Adipocyte (in vitro differentiated cells): Measurements from ENCODE around the gene FAM43A.

Source experiments
- DNase-seq: peaks from one replicate; pipeline ENCODE4 v3.0.0-alpha.2; 2015; ENCODE audit warnings: low read depth
- H3K27me3 ChIP-seq: replicated peaks from 2 replicates; pipeline ENCODE4 v1.7.0; 2013; ENCODE audit warnings: mild to moderate bottlenecking, low read length, moderate library complexity; ENCODE audit not compliant: control insufficient read depth, insufficient read depth
- H3K36me3 ChIP-seq: 2 replicates; pipeline ENCODE4 v1.7.0; 2013; ENCODE audit warnings: low read length, mild to moderate bottlenecking, moderate library complexity; ENCODE audit not compliant: control insufficient read depth, insufficient read depth, severe bottlenecking
- H3K4me1 ChIP-seq: 2 replicates; pipeline ENCODE4 v1.7.0; 2013; ENCODE audit warnings: mild to moderate bottlenecking, low read length, moderate library complexity; ENCODE audit not compliant: control insufficient read depth, insufficient read depth
- H3K4me3 ChIP-seq: 2 replicates; pipeline ENCODE4 v1.7.0; 2013; ENCODE audit warnings: mild to moderate bottlenecking, low read length, moderate library complexity
- H3K9ac ChIP-seq: 2 replicates; pipeline ENCODE4 v1.7.0; 2013; ENCODE audit warnings: mild to moderate bottlenecking, low read length, moderate library complexity
- H3K9me3 ChIP-seq: 2 replicates; pipeline ENCODE4 v1.7.0; 2013; ENCODE audit warnings: mild to moderate bottlenecking, low read length, moderate library complexity; ENCODE audit not compliant: control insufficient read depth

The FAM43A gene

DNA sequence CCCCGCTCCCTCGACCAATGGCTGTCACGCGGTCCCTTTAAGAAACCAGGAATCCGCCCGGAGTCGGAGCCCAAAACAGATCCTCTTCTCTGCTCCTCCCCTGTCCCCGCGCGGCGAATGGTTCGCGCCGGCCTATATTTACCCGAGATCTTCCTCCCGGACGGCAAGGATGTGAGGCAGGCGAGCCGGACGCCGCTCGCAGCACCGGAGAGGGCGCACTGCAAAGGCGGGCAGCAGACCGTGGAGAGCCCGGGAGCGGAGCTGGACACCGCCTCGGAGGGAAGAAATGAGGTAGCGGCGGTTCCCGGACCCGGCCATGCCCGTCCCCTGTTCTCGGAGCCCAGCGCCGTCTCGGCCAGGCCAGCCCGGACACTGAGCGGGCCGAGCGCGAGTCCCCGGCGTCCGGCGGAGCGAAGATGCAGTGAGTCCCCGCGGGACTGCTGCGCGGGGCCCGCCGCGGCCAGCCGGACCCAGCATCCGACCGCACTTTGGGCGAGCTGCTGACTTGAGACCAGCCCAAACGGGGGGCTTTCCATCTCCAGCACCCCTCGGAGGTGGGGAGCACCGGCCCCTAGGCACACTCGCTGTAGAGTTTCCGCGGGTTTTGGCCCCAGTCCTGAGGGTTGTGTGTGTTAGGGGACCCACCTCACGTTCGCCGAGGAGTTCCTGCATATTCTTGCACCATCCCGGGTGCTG lies at the start of gene FAM43A:
Gene FAM43A (plus strand): TSS at position 166 of the 696 bp plus-strand sequence. CDS start 944 bp downstream, outside the sequence.
- Histone ChIP-seq H3K4me3 (peak within 1 kb of the TSS; percentile 90), H3K36me3 (no peaks in the 10 kb centered on the region), H3K9ac (peak within 1 kb of the TSS; percentile 88), H3K27me3 (no peaks in the 10 kb centered on the region), H3K4me1 (peaks cover 40% of the 10 kb centered on the region), H3K9me3 (no peaks in the 10 kb centered on the region)
- peak; percentile 98 for DNase-seq

GRCh38 chr3:194637066-194637465 lies 48.6 kb upstream of the FAM43A start:
- no peak overlapping the region for H3K4me3 ChIP-seq
- H3K9me3 ChIP-seq, result no peaks in the 10 kb centered on the region
- DNase-seq, result peak; percentile 9
- H3K27me3 ChIP-seq, result no peaks in the 10 kb centered on the region
- peaks cover 15% of the 10 kb centered on the region for H3K36me3 ChIP-seq
- H3K9ac ChIP-seq, result no peak overlapping the region
- peaks cover 15% of the 10 kb centered on the region for H3K4me1 ChIP-seq

DNA sequence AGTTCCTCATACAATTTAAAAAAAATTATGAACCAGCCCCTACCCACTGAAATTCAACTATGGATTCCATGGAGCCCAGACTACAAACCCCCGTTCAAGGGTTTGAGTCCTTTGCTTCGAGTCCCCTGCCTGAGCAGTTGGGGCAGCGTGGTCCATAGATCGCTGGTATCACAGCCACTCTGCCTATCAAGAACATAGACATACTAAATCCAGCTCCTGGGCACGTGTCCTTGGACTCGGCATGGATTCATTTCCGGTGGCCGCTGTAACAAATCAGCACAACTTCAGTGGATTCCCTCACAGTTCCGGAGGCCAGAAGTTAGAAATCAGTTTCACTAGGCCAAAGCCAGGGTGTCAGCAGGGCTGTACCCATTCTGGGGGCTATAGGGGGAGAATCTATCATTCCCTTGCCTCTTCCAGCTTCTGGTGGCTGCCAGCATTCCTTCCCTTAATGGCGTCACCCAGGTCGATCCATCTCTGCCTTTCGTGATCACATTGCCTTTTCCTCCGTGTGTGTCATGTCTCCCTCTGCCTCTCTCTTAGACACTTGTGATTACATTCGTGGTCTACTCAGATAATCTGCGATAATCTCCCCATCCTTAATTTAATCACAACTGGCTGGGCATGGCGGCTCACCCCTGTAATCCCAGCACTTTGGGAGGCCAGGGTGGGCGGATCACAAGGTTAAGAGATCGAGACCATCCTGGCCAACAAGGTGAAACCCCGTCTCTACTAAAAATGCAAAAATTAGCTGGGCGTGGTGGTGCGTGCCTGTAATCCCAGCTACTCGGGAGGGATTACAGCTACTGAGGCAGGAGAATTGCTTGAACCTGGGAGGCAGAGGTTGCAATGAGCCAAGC lies 47.9 kb upstream of the FAM43A start:
- Histone ChIP-seq H3K36me3 (peaks cover 19% of the 10 kb centered on the region), H3K9me3 (no peaks in the 10 kb centered on the region), H3K27me3 (no peaks in the 10 kb centered on the region), H3K9ac (no peak overlapping the region), H3K4me3 (no peak overlapping the region), H3K4me1 (peaks cover 10% of the 10 kb centered on the region)
- no peak for DNase-seq

DNA sequence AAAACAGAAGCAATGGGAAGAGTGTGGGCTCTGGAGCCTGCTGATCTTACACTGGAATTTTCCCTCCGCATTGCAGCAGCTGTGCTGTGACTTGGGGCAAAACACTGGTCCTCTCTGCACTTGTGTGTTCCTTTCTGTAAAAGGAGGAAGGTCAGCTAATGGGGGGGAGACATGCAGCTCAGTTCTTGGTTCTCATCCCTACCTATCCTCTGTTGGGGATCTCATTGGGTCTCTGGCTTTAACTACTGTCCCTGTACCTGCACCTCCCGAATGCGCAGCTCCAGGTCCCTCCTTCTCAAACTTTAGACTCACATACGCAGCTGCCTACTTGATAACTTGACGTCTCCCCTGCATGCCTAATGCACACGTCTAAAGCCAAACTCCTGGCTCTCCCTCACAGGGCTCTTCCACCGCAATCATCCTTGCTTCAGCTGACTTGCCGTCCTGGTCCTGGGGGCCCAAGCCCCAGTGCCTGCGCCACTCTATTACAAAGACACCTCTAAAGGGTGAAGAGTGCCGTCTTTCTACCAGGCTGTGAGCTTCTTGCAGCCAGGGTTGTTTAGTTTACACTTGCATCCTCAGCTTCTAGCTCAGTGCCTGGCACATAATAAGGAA lies 46.6 kb upstream of the FAM43A start:
- H3K36me3 ChIP-seq, result peaks cover 30% of the 10 kb centered on the region
- no peak for DNase-seq
- H3K4me3 ChIP-seq, result no peak overlapping the region
- peaks cover 12% of the 10 kb centered on the region for H3K4me1 ChIP-seq
- H3K9ac ChIP-seq, result no peak overlapping the region
- no peaks in the 10 kb centered on the region for H3K27me3 ChIP-seq
- no peaks in the 10 kb centered on the region for H3K9me3 ChIP-seq

DNA sequence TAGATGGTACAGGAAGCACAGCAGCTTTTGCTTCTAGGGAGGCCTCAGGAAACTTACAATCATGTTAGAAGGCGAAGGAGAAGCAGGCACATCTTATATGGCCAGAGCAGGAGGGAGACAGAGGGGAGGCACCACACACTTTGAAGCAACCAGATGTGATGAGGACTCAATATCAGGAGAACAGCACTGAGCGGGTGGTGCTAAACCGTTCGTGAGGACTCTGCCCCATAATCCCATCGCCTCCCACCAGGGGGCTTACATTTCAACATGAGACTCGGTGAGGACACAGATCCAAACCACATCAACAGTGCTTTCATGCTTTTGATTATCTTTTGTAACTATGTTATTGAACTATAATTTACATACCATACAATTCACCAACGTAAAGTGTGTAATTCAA lies 44.9 kb upstream of the FAM43A start:
- no peak overlapping the region for H3K9ac ChIP-seq
- peak; percentile 33 for DNase-seq
- H3K36me3 ChIP-seq, result peaks cover 46% of the 10 kb centered on the region
- no peaks in the 10 kb centered on the region for H3K9me3 ChIP-seq
- no peak overlapping the region for H3K4me3 ChIP-seq
- H3K4me1 ChIP-seq, result peaks cover 9% of the 10 kb centered on the region
- H3K27me3 ChIP-seq, result no peaks in the 10 kb centered on the region

DNA sequence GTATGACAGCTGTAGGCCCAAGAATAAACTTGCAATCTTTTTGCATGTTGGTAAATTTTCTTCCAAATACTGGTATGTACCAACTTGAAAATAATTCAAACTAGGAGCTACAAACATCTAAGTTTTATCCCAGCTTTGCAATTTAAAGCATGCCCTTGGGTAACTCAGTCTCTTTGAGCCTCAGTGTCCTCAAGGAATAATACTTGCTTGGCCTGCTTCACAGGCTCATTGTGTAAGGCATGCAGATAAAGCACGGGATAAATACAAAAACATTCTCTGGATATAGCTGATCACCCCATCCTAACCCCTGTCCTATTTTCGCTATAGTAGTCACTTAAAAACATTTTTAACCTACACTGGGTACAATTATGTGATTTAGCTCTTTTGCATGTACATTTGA lies 42.9 kb upstream of the FAM43A start:
- peaks cover 9% of the 10 kb centered on the region for H3K4me1 ChIP-seq
- H3K9me3 ChIP-seq, result no peaks in the 10 kb centered on the region
- peak overlapping the region; percentile 38 for H3K9ac ChIP-seq
- no peak overlapping the region for H3K4me3 ChIP-seq
- no peak for DNase-seq
- peaks cover 65% of the 10 kb centered on the region for H3K36me3 ChIP-seq
- no peaks in the 10 kb centered on the region for H3K27me3 ChIP-seq

GRCh38 chr3:194647747-194648146 lies 37.9 kb upstream of the FAM43A start:
- no peak for DNase-seq
- no peaks in the 10 kb centered on the region for H3K27me3 ChIP-seq
- no peak overlapping the region for H3K9ac ChIP-seq
- no peak overlapping the region for H3K4me3 ChIP-seq
- H3K36me3 ChIP-seq, result peaks cover 89% of the 10 kb centered on the region
- peaks cover 3% of the 10 kb centered on the region for H3K4me1 ChIP-seq
- H3K9me3 ChIP-seq, result no peaks in the 10 kb centered on the region

DNA sequence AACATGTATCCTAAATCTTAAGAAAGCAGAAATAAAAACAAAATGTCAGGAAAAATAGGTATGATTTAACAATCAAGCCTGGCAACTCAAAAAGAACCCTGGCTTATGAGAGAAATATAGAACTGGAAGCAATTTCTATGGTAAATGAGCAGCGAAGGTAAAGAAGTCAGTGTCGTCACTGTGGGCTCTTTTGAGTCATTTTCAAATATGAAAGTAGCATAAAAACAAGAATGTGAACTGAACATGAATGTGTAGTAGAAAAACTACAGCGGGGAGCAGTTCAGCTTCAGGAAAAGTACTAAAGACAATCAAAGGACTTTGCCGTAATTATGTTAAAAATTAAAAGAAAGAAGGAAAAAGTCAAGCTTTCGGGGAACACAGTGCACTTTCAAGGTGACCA lies 31.2 kb upstream of the FAM43A start:
- Histone ChIP-seq H3K4me3 (no peak overlapping the region), H3K36me3 (peaks cover 77% of the 10 kb centered on the region), H3K27me3 (no peaks in the 10 kb centered on the region), H3K4me1 (no peaks in the 10 kb centered on the region), H3K9ac (no peak overlapping the region), H3K9me3 (no peaks in the 10 kb centered on the region)
- no peak for DNase-seq

- H3K9me3 ChIP-seq, result no peaks in the 10 kb centered on the region
- no peak for DNase-seq
- no peaks in the 10 kb centered on the region for H3K4me1 ChIP-seq
- H3K36me3 ChIP-seq, result peaks cover 73% of the 10 kb centered on the region
- H3K9ac ChIP-seq, result no peak overlapping the region
- no peak overlapping the region for H3K4me3 ChIP-seq
- H3K27me3 ChIP-seq, result no peaks in the 10 kb centered on the region
Observed at GRCh38 chr3:194657439-194657838, 28.2 kb upstream of the FAM43A start.

- H3K9ac ChIP-seq, result no peak overlapping the region
- no peak for DNase-seq
- H3K36me3 ChIP-seq, result peaks cover 68% of the 10 kb centered on the region
Observed at GRCh38 chr3:194658477-194659242, 27.0 kb upstream of the FAM43A start.

GRCh38 chr3:194659778-194660177 lies 25.9 kb upstream of the FAM43A start:
- H3K4me1 ChIP-seq, result no peaks in the 10 kb centered on the region
- H3K27me3 ChIP-seq, result no peaks in the 10 kb centered on the region
- DNase-seq, result no peak
- peaks cover 69% of the 10 kb centered on the region for H3K36me3 ChIP-seq
- H3K4me3 ChIP-seq, result no peak overlapping the region
- no peaks in the 10 kb centered on the region for H3K9me3 ChIP-seq
- H3K9ac ChIP-seq, result no peak overlapping the region

More at GRCh38 chr3:194658477-194659242, 27.0 kb upstream of the FAM43A start:
- H3K4me3 ChIP-seq, result no peak overlapping the region
- H3K4me1 ChIP-seq, result no peaks in the 10 kb centered on the region
- H3K9me3 ChIP-seq, result no peaks in the 10 kb centered on the region
- no peaks in the 10 kb centered on the region for H3K27me3 ChIP-seq
